ENCODE measurements around the gene MYLK.
"Not testable (repeated sequence)": the region's sequence is repeated elsewhere in the genome, so short reads cannot be mapped to it uniquely, and the experiment has no call there.

MYLK gene, protein sequence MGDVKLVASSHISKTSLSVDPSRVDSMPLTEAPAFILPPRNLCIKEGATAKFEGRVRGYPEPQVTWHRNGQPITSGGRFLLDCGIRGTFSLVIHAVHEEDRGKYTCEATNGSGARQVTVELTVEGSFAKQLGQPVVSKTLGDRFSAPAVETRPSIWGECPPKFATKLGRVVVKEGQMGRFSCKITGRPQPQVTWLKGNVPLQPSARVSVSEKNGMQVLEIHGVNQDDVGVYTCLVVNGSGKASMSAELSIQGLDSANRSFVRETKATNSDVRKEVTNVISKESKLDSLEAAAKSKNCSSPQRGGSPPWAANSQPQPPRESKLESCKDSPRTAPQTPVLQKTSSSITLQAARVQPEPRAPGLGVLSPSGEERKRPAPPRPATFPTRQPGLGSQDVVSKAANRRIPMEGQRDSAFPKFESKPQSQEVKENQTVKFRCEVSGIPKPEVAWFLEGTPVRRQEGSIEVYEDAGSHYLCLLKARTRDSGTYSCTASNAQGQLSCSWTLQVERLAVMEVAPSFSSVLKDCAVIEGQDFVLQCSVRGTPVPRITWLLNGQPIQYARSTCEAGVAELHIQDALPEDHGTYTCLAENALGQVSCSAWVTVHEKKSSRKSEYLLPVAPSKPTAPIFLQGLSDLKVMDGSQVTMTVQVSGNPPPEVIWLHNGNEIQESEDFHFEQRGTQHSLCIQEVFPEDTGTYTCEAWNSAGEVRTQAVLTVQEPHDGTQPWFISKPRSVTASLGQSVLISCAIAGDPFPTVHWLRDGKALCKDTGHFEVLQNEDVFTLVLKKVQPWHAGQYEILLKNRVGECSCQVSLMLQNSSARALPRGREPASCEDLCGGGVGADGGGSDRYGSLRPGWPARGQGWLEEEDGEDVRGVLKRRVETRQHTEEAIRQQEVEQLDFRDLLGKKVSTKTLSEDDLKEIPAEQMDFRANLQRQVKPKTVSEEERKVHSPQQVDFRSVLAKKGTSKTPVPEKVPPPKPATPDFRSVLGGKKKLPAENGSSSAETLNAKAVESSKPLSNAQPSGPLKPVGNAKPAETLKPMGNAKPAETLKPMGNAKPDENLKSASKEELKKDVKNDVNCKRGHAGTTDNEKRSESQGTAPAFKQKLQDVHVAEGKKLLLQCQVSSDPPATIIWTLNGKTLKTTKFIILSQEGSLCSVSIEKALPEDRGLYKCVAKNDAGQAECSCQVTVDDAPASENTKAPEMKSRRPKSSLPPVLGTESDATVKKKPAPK (N-terminal part only)

DNA sequence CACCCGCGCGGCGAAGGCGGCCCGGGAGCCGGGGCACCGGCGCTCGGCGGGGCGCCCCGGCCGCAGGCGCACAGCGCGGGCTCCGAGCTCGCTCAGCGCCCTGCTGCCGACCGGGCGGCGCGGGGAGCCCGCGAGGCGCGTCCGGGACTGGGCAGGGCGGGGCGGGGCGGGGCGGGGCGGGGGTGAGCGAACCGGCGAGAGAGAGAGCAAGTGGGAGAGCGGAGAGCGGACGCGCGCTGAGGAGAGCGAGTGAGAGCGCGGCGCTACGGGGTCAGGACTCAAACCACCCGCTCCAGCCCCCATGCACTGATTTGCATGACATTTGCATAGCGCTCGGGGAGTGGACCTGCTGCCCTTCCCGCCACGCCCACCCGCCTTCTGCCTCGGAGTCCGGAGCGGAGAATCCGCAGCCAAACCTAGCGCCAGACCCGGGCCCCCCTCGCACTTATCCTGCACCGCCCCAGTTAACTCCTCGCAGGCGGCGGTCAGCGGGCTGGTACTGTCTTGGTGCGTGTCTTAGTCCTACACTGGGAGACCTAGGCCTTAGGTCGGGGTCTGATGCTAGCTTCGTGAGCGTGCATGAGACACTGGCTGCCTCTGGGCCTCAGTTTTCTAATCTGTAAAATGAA, at the start of gene MYLK:
Gene MYLK (minus strand): TSS at position 130 of the 629 bp plus-strand sequence. CDS start 90,491 bp downstream, outside the sequence.
- peak; percentile 29 to 31 for DNase-seq (ENCODE audit: low read depth in 2 of 2)

DNA sequence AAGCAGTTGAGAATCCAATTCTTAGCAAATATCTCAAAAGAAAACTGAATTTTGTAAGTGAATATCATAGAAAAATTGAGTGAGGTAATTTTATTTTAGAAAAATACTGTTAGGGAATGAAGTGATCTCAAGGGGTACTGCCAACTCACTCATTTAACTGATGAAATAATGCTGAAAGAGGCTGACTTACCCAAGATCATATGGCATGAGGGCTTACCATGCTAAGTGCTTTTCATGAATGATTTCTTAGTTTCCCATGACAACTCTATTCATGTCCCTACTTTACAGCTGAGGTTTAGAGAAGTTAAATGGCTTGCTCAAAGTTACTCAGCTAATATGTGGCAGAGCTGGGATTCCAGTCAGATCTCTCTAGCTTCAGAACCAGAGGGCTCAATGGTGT, 46.3 kb upstream of the MYLK start:
- no peak for DNase-seq (ENCODE audit: low read depth in 2 of 2)

GRCh38 chr3:123929325-123929724, 45.2 kb upstream of the MYLK start:
- DNase-seq (ENCODE audit: low read depth in 2 of 2), result no peak

GRCh38 chr3:123926396-123926795, 42.3 kb upstream of the MYLK start:
- DNase-seq (ENCODE audit: low read depth in 2 of 2), result no peak

- DNase-seq (ENCODE audit: low read depth in 2 of 2), result no peak
Measured at GRCh38 chr3:123920868-123921267, 36.7 kb upstream of the MYLK start.

- no peak for DNase-seq (ENCODE audit: low read depth in 2 of 2)
Measured at GRCh38 chr3:123920383-123920782, 36.3 kb upstream of the MYLK start.

- no peak for DNase-seq (ENCODE audit: low read depth in 2 of 2)
Measured at GRCh38 chr3:123919353-123919752, 35.2 kb upstream of the MYLK start.

GRCh38 chr3:123914829-123915228, 30.7 kb upstream of the MYLK start:
- no peak for DNase-seq (ENCODE audit: low read depth in 2 of 2)

DNA sequence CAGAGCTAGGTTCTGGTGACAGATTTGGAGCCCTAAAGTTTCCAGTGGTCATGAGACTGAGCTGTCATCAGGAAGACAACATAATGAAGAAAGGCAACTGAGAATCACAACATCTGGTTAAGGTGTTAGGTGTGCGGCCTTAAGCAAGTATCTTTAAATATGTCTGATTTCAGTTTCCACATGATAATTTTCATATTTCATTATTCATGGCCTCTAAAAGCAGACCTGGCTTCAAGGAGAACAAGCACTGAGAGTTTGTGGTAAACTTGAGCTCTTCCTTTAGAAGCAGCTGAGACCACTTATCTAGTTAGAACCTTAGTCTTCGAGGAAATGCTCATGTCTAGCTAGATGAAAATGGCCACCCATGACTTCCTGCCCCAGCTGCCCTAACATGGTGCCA, 25.7 kb upstream of the MYLK start:
- DNase-seq (ENCODE audit: low read depth in 2 of 2), result no peak

GRCh38 chr3:123907720-123908119, 23.6 kb upstream of the MYLK start:
- DNase-seq (ENCODE audit: low read depth in 2 of 2), result no peak

DNA sequence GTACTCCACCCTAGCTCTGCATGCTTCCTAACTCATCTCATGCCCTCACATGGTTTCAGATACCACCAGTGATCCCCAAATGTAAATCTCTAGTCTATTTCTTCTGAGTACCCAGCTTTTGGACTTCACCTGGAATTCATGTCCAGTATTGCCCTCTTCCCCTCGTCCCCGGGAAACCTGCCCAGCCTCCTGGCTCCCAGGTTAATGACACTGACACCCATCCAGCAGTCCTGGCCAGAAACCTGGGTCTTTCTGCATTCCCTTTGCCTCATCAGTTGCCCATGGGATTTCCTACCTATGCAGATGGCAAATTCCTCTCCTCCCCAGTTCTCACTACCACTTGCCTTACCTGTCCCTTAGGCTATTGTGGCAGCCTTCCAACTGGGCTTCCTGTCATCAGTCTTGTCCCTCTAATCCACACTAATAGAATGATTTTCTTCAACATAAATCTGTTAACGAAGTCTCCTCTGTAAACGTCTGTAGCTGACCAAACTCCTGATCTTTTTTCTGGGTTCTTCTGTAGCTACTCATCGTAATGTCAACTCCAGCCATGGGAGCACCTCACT, 15.3 kb upstream of the MYLK start:
- no peak for DNase-seq (ENCODE audit: low read depth in 2 of 2)

- no peak for DNase-seq (ENCODE audit: low read depth in 2 of 2)
Measured at GRCh38 chr3:123893012-123893411, 8.9 kb upstream of the MYLK start.

- no peak for DNase-seq (ENCODE audit: low read depth in 2 of 2)
Measured at GRCh38 chr3:123892195-123892594, 8.1 kb upstream of the MYLK start.

DNA sequence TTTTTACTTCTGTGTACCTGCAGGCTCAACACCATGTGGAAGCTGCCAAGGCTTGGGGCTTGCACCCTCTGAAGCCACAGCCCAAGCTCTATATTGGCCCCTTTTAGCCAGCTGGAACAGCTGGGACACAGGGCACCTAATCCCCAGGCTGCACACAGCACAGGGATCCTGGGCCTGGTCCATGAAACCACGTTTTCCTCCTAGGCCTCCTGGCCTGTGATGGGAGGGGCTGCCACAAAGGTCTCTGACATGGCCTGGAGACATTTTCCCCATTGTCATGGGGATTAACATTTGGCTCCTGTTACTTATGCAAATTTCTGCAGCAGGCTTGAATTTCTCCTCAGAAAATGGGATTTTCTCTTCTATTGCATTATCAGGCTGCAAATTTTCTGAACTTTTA, 6.9 kb upstream of the MYLK start:
- DNase-seq (ENCODE audit: low read depth in 2 of 2), result not testable (repeated sequence)

- not testable (repeated sequence) for DNase-seq (ENCODE audit: low read depth in 2 of 2)
Measured at GRCh38 chr3:123890162-123890561, 6.0 kb upstream of the MYLK start.

DNA sequence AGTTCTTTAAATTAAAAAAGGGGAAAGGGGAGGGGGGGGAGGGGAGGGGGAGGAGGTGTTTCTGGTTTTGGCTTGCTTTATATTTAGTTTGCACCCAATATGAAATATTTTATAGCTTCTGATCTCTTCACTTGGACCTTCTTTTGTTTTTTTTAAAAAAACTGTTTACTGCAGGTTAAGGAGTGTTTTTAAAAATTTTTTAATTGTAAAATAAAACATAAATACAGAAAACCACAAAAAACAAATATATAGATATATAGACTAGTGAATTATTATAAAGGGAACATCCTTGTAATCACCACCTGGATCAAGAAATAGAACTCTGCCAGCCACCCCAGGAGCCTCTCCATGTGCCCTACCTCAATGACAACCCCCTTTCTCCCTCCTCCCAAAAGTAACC, 861 bp upstream of the MYLK start:
- DNase-seq (ENCODE audit: low read depth in 2 of 2), result no peak

DNA sequence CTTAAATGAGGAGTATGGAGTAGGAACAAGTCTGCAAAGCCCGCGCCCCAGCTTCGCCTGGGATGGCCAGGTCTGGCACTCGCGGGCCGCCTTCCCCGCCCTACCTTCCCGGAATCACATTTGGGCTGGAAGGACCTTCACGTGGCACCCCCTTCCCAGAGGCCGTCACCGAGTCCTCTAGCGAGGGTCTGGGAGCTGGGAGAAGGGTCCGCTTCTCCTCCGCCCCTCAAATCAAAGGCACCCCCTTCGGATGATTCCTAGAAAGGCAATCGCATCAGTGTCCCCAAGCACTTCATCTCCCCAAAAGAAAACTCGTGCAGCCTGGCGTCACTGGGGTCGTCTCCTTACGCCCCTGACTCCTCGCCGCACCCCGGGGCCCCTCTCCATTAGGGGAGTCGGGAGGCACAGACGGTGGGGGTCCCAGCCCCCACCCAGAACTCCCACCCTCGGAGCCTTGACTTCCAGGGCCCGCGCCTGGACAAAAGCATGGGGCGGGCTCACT, 380 bp downstream of the MYLK start:
- no peak for DNase-seq (ENCODE audit: low read depth in 2 of 2)

DNA sequence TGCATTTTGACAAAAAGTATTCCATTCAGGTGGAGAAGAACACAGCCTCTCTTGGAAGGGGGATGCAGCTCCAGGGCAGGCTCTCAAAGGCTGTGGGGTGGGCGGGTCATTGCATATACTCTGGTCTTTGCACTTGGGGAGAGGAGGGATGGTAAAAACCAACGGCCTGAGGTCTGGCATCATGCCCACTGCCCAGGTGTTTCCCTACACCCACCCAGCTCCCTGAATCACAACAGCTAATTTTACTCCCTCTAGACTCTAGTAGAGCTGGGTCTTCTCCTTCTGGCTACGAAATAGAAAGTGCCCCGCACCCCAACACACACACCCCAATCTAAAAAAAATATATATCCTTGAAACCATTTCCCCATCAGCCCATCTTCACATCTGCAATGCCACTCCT, 1.0 kb downstream of the MYLK start:
- no peak for DNase-seq (ENCODE audit: low read depth in 2 of 2)

DNA sequence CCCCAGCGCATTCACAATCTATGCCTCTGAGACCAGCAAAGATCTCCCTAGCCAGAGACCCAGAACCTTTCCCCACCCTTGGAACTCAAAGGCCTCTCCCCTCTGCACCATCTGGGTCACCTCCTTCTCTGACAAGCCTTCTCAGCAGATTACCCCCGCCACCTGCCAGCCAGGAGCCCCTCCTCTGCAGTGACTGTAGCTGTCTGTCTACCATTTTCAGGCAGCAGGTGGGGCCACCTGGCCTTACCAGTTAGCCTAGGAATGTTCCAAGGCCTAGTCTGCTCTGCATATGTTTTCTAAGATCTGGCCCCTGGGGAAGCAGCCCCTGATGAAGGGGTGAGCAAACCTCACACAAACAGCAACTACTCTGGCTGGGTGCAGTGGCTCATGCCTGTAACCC, 2.4 kb downstream of the MYLK start:
- DNase-seq (ENCODE audit: low read depth in 2 of 2), result no peak

GRCh38 chr3:123880998-123881561, 3.1 kb downstream of the MYLK start:
- DNase-seq (ENCODE audit: low read depth in 2 of 2), result peak in 1 of 2 experiments; percentile 15

DNA sequence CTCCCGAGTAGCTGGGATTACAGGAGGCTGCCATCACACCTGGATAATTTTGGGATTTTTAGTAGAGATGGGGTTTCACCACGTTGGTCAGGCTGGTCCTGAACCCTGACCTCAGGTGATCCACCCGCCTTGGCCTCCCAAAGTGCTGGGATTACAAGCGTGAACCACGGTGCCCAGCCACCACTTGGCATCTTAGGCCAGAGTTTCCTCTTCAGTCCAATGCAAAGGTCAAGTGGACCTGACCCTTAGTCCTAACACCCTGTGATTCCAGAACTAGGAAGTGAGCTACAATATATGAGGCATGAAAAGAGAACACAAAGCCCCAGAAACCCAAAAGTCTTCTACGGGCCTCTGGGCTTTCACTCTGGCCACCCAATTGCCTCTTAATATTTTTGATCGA, 5.3 kb downstream of the MYLK start:
- DNase-seq (ENCODE audit: low read depth in 2 of 2), result no peak
